PC-9 (cell line): ENCODE measurements around the gene NAP1L4.

Experiments
- CTCF ChIP-seq: fragments of 200-600 bp; sonication (generic); conservative IDR thresholded peaks from 2 replicates; pipeline ENCODE4 v1.6.1; 2017; ENCODE audit warnings: mixed run types, antibody characterized with exemption, mild to moderate bottlenecking, moderate library complexity
- EZH2 ChIP-seq: fragments of 200-600 bp; sonication (generic); IDR thresholded peaks from 2 replicates; pipeline ENCODE4 v1.8.0; 2017; ENCODE audit warnings: antibody characterized with exemption, low read depth

GRCh38 chr11:2995031-2995561 lies 3.0 kb upstream of the NAP1L4 start:
- TF ChIP-seq CTCF (no peak), EZH2 (no peak)
